GM21723 (cell line): ENCODE data around the gene RAB3C.

ENCODE experiments used
- ATAC-seq: cut with Tn5 transposase; IDR thresholded peaks from one replicate; pipeline ENCODE4 v1.9.1; 2021; ENCODE audit warnings: mild to moderate bottlenecking, moderate library complexity; ENCODE audit not compliant: unreplicated experiment

The RAB3C gene

DNA sequence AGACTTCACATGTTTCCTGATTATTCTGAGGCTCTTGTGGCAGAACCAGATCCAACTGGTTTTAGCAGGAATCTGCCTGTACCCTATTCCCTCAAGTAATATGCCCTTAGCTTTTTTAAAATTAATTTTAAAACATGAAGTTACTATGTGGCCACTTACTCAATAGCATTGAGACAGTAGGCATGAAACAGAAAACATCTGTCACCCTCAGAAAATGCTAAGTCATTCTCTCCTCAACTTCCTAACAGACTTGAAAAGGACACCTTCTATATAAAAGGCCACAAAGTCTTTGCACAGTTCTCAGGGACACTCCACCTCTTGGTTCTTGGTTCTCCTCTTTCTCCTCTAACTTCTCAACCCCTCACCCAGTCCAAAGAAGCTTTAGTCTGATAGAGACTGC is 277.8 kb downstream of the RAB3C start:
- ATAC-seq = no peak

DNA sequence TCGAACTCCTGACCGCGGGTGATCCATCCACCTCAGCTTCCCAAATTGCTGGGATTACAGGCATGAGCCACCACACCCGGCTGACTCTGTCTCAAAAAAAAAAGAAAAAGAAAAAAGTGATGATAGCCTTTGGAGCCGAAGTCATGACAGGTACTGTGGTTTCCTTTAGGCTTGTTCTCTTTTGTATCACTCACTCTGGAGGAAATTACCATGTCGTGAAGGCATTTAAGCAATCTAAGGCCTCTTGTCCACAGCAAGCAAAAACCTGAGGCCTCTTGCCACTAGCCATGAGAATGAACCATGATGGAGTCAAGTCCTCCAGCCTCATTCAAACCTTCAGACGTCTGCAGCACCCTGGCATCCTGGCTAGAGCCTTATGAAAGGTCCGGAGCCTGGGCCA is 286.1 kb downstream of the RAB3C start:
- ATAC-seq = no peak

DNA sequence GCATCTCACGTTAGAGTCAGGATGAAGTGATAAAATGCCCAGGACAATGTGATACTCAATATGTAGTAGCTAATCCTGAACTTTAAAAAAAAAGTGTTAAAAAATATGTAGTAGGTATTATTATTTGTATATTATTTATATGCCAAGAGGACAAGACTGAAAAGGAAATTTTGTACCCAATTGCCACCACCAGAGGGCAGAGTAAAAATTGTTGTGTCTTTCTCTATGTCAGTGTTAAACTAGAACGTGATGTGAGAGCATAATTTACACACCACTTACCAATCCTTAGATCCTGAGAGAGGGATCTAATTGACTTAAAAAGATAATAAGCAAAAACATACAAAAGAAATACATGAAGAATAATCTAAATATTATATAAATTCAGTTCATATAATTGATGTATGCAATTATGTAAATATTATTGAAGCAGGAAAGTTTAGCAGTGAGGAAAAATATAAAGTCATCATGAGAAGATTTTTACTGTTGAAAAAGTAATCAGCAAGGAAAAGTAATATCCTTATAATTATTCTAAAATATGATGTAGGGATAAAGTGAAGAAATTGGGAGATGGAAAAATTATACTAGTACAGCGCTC is 288.9 kb downstream of the RAB3C start:
- peak; percentile 68 for ATAC-seq

DNA sequence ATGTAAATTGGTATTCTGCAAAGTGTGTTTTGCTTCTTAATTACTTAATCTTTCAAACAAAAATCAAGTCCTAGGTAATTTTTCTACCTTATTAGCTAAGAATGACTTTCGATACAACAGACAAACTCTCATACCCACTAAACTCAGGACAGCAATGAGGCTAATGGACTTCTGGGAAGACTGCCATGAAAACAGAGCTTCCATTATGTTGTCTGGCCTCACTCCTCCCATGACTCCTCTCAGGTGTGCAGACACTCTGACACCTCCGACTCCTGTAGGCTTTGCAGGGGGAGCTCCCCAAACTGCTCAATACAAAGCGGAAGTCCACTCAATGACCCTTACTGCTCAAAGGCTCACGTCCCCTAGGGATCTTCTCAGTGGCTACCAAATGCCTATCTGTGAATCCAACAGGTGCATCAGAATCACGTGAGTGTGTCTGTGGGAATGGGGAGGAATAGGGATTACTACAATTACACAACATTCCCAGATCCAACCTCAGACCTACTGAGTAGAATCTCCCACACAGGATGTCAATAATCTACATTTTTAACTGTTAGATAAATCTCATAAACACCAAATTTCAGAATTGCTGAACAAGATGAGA is 289.9 kb downstream of the RAB3C start:
- ATAC-seq = no peak

DNA sequence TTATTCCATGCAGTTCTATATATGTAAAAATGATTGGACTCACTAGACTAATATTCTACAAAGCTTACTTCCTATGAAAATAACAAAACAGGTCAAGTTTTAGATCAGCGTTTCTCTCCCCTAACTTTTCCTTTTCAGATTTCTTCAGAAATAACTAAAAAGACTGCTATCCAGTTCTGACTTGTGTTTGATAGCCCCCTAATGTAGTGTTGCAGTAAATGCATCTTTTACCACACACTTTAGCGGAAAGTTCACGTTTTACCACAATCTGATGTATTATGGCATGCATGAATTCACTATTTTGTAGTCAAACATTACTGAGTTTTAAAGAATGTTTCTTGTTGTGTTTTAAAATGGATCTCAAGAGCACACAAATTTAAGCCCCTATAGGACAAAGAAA is 292.7 kb downstream of the RAB3C start:
- no peak for ATAC-seq

DNA sequence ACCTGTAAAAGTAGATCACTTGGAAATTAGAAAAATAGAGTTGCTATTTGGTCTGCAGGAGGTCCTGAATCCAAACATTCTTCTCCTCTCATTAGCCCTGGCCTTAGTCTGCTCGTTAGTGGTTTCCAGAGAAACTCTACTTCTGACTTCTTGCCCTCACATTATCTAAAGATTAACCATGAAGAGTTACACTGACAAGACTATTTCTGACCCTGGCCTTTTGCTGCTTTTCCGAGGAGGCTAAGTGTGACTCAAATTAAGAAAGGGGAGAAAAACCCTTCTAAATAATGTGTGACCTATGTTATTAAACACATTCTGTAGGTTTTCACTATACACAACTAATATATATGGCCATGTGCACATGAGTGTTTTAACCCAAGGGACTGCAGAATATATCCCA is 302.4 kb downstream of the RAB3C start:
- ATAC-seq = no peak

DNA sequence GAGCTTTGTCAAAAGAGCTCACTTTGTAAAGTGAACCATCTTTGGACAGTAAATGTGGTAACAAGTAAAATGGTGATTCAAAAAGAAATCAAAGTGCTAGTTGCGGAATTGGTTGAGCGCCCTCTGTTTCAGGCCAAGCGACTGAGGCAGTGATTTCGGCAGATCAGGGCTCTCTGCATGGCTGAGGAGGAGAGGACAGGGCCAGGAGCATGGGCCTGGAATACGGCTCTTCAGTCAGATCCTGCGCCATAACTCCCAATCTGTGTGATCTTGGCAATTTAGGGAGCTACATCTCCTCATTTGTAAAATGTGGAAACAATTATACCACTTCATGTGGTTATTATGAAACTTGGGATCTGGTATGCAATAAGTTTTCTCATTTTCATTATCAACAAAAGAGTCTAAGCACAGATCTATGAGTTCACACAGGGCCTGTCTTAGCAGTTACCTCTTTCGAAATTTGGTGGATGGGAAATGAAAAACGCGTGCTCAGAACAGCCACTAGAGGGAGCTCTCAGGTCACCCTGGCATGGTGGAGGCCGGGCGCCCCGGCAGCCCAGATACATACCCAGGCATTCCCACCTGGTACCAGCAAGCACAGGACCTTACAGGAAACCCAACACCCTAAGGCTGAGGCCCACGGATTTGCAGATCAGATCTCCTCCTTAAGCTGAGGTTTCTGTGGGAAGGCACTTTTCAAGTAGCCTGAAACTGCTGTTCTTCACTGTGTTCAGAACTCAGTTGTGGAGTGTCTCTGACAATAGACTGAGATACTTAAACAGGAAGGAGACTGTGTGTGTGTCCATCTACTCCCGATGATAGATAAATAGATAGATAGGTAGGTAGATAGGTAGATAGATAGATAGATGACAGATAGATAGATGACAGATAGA is 303.7 kb downstream of the RAB3C start:
- peak; percentile 88 for ATAC-seq

DNA sequence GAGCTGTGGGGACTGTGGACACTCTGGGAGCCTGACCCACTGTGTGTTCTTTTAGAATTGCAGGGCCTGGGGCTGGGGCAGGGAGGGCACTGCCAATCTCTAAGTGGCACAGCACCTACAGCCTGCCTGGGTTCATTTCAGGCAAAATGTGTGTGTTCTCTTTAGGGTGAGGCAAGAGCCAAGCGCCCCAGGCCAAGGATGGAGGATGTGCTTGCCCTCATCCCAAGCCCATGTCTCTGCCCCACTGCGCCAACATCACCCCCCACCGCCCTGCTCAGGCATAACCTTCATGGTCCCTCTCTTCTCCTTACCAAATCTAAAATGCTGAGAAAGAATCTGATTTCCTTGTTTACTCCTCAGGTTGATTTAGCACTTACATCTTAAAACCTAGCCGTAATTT is 304.4 kb downstream of the RAB3C start:
- ATAC-seq = no peak

DNA sequence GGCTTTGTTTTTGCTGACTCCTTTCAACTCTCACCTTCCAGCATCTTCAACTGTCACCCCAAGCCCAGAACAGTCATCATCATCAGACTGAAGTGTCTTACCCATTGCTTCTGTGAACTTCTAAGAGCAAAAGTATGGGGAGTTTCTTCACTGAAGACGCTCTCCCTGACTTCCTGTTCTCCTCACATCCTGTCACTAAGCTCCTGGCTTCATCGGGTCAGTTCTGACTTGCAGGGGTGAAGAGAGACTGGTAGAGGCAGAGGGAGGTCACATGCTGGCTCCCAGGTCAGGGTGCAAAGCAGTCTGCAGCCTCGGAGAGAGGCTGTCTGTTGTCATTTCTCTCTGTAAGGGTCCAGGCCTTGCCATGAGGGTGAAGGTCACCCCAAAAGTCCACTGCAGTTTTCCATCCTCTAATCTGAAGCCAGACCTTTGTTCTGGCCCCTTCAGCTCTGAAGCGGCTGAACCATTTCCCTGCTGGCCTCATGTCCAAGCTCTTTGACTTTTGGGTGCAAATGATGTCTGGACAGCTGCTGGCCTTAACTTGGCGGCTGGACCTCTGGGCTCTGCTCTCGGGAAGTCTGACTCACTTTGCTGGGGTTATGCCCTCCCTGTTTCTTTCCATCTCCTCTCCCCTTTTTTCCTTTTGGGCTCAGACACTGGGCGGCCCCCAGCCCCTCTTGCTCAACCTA is 305.0 kb downstream of the RAB3C start:
- no peak for ATAC-seq

DNA sequence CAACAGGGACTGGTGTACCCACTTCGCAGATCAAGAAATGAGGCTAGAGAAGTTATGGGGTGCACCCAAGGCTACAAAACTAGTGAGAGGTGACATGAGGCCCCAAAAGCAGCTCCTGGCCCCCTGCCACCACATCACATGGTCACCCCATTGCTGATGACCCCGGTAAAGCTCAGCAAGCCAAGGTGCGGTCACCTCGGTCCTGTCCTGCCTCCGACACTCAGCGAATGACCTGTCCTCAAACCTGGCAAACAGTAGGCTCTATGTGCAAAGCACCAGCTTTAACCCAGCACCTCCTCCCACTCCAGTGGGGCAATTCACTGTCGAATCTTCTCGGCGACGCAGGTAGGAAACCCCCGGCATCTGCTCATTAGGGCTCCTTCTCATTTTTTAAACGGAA is 307.4 kb downstream of the RAB3C start:
- ATAC-seq = no peak

DNA sequence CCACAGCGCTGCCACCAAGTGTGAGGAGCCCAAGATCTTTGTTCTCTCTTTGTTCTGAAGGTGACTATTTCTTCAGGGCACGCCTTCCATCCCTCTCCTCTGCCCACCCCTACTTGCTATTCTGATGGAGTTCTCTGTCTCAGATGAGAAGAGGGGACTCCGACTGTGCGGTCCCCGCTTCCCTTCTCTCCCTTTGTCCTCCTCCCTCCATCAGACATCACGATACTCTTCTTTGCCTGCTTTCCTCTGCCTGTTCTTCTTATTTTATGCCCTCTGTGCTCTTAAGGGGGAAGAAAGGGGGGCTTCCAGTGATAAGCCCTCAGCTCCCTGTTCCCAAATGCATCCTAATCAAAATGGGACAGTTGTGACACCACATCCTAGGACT is 307.8 kb downstream of the RAB3C start:
- no peak for ATAC-seq

DNA sequence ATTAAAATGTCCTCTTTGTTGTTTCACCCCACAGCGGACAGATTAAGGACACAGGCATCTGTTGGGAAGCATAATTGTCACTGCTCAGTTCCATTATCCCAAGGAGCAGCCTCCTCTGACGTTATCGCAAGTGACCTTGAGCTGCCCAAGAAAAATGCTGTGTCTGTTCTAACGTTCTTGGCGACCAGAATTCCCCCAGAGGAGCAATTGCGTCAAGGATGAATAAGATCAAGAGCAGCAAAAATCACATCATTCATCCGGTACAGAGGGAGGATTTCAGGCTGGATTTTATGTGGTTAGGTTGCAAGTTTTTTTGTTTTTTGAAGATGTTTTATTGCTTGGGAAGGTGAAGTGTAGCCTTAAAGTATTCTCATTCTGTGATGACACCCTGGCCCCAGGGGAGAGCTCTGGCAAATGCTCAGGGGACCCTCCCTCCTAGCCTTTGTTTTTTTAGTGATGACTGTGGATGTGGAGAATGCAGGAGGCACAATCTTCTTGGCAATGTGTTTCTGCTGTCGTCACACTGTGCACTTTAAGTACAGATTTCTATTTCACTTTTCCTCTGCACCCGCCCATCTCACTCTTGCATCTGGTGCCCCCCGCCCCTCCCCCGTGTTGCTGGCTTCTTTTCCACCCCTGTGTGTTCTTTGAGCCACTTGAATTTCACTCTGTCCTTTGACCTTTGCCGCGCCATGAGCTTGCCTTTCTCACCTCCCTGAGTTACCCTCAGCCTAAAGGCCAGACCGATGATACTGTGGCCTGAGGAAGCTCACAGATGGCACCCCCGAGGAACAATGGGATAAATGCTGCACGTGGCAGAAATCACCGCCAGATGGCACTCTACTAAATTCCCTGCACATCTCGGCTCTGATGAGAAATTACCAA is 308.5 kb downstream of the RAB3C start:
- peak; percentile 59 for ATAC-seq

DNA sequence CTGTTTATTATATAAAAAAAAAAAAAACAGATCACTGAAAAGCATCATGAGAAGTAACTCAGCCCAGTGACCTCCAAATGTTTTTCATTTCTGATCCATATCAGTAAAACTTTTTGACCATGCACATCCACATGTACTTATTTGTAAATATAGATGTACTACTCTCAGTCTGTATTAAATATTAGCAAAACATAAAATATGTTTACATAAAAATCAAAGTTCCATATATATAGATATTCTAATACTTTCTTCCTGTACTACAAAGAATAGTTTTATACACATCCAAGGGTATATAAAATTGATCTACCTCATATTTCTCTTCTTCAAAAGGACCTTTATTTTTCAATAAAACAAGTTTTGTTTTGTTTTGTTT is 309.1 kb downstream of the RAB3C start:
- ATAC-seq = no peak

DNA sequence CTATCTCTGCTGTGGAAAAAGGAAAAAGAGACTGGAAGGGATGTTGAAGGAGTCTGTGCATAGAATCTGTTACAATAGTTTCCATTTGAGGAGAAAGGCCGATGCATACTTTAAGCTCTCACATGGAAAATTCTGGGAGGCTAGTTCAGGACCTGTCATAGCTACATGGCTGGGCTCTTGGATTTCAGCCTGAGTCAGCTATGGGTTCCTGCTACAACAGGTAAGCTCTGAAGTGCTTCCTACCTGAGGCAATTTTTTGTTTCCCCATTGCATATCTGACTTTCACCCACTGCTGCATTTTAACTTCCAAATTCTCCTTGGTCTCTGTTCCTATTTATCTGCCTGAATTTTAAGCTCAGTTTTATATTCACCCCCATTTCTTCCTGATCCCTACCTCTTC is 310.7 kb downstream of the RAB3C start:
- ATAC-seq = no peak

DNA sequence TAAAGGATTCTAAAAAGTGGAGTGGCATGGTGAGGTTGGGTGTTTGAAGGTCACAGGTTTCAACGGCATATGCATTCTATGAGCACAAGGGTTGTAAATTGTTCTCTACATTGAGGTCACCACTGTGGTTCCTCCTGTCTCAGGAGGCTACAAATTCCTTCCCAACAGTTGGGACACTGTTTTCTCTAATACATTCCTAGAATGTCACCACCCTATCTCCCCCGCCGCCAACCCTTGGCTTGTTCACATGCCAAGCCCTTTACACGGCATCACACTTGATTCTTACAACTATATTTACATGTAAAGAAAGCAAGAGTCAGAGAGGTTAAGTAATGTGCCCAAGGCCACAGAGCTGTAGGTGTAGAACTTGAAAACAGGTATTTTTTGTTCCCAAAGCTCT is 315.1 kb downstream of the RAB3C start:
- no peak for ATAC-seq

DNA sequence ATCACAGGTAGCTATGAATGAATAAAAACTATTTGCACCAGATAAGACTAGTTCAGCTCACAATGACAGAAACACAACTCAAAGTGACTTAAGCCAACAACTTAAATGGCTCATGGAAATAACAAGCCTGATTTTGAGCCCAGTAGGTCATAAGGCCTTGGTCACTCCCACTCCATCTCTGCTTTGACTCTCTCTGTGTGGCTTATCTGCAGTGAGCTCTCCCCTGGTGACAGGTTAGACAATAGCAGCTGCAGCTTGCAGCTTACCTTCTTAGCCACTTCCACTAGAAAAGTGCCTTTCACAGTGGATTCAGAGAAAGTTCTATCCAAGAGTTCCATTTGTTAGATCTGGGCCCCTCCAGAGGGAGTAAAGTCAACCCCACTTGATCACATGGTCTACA is 315.7 kb downstream of the RAB3C start:
- no peak for ATAC-seq

DNA sequence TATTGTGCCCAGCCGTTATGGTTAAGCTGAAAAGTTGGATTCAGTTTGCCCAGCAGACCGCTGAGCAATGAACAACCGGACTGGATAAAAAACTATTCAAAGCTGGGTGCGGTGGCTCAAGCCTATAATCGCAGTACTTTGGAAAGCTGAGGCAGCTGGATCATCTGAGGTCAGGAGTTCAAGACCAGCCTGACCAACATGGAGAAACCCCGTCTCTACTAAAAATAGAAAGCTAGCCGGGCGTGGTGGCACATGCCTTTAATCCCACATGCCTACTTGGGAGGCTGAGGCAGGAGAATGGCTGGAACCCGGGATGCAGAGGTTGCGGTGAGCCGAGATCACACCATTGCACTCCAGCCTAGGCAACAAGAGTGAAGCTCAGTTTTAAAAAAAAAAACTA is 318.4 kb downstream of the RAB3C start:
- no peak for ATAC-seq

DNA sequence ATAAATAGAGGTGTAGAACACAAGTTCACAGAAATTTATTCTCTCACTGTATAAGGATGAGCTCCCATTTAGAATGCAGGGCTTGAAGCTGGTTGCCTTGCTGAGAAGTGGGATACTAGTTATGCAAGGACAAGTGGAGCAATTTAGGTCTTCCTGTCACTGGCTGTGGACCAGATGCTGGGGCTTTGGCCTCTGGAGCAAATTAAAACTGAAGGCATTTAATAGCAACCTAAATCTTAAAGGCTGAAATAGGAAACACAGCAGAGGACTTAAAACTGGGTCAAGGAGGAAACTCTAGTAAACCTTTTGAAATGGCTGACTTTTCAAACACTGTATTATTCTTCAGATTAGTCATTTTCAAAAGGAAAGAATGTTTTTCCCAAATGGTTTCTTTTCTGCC is 319.4 kb downstream of the RAB3C start:
- ATAC-seq = no peak

DNA sequence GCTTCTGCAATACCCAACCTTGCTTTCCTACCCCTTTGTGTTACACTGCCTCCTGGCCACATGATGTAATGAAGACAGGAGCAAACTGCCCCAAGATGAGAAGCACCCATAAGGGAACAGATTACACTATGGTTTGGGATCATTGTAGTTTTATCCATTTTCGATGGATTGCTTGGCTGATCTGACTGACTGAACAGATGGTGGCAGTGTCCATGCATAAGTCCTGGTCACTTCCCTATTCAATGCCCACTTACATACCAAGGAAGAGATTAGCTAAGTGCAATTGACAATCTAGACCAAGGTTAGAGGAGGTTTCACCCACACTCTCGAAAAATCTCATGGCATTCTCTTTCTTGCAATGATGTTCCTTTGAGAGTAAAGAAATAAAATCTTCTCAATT is 319.9 kb downstream of the RAB3C start:
- no peak for ATAC-seq

DNA sequence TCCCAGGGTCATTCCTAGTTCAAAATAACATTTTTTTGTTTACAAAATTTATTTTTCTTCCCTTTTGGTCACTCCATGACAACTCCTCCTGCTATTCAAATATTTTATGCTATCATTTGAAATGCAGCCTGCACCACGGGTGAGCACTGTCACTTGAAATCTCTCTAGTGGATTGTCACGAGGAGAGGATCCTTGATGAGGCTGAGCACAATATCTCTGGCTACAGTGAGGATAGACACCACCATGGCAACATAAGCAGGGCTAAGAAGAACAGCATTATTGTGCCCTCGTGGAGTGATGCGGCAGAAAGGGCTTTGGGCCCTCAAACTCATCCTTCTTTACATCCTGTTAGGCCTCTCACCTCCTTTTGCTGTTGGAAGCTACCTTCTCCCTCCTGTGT is 321.9 kb downstream of the RAB3C start:
- no peak for ATAC-seq

DNA sequence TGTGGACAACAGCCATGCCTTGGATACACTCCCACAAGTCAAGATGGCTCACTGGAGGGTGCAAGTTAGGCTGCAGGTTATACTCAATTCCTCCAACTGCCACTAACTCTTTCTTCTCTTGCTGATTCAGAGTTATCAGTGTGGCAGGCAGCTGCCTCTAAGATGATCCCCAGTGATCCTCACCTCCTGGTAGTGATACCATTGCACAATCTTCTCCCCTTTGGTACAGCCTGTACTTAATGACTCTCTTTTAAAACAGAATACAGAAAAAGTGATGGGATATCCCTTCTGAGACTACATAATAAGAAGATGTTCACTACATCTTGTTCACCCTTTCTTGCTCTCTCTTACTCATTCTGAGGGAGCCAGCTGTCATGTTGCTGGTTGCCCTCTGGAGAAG is 323.1 kb downstream of the RAB3C start:
- no peak for ATAC-seq
